Erythroblast (primary cell): ENCODE measurements around the gene ADGRF4.

Experiments
- GATA1 ChIP-seq: IDR thresholded peaks from 2 replicates; pipeline ENCODE4 v1.6.1; 2011; ENCODE audit warnings: low read depth, mild to moderate bottlenecking, control low read depth, low read length, moderate library complexity
- POLR2A ChIP-seq: IDR thresholded peaks from 2 replicates; pipeline ENCODE4 v1.6.1; 2011; ENCODE audit warnings: mild to moderate bottlenecking, low read length

GRCh38 chr6:47654255-47654654, 44.1 kb upstream of the ADGRF4 start:
- TF ChIP-seq POLR2A (no peak), GATA1 (no peak)
